Suprapubic skin (tissue), 4 donors: Measurements from ENCODE around the gene COL6A1.

Source experiments
- CTCF ChIP-seq, 2 donors: fragments of 200-600 bp in 1 of 2; fragments of 450-650 bp in 1 of 2; sonication (generic) in 1 of 2; IDR thresholded peaks; one replicate each; pipeline ENCODE4 v1.5.1; 2016 to 2019; ENCODE audit warnings: antibody characterized with exemption in 2 of 2, mild to moderate bottlenecking in 1 of 2, moderate library complexity in 1 of 2
- POLR2A ChIP-seq, 2 donors: fragments of 450-650 bp; IDR thresholded peaks; one replicate each; pipeline ENCODE4 v1.6.1; 2017; ENCODE audit warnings: antibody characterized with exemption in 2 of 2, mild to moderate bottlenecking in 2 of 2, moderate library complexity in 2 of 2
- POLR2AphosphoS5 ChIP-seq, 3 donors: sonication (generic); formaldehyde crosslinking; IDR thresholded peaks; one replicate each; pipeline ENCODE4 v1.6.1; 2017; ENCODE audit warnings: antibody characterized with exemption in 3 of 3

- TF ChIP-seq POLR2A (IDR thresholded peaks at IDR 0.05) (no peak), POLR2AphosphoS5 (IDR thresholded peaks at IDR 0.05) (no peak), CTCF (IDR thresholded peaks at IDR 0.05) (no peak)
These were observed 2.0 kb downstream of the COL6A1 start for GRCh38 chr21:45983649-45983965.
